Fibroblast of lung (primary cell): ENCODE results near the gene C3orf33. TPM values are rescaled to one million over a fixed set of nuclear protein-coding genes. Genes with fewer than 3 reads are reported as not detected.

Experiments used
- DNase-seq, 2 donors: peaks; one replicate each; pipeline versions ENCODE4 v3.0.0 to v3.0.0-alpha.2; 2010; ENCODE audit warnings: low read depth in 2 of 2
- H2AFZ ChIP-seq: 2 replicates; pipeline ENCODE4 v1.5.1; 2012; ENCODE audit warnings: low read length, control low read depth, inconsistent platforms
- H3K27ac ChIP-seq: 2 replicates; pipeline ENCODE4 v1.5.1; 2011; ENCODE audit warnings: low read length, control low read depth; ENCODE audit not compliant: insufficient read depth
- H3K27me3 ChIP-seq: 2 replicates; pipeline ENCODE4 v1.5.1; 2011; ENCODE audit warnings: mild to moderate bottlenecking, low read length; ENCODE audit not compliant: control insufficient read depth, insufficient read depth
- H3K36me3 ChIP-seq: 2 replicates; pipeline ENCODE4 v1.5.1; 2011; ENCODE audit warnings: low read length; ENCODE audit not compliant: control insufficient read depth, insufficient read depth
- H3K4me1 ChIP-seq: 2 replicates; pipeline ENCODE4 v1.5.1; 2011; ENCODE audit warnings: low read length; ENCODE audit not compliant: control insufficient read depth, insufficient read depth; ENCODE audit errors: extremely low read depth
- H3K4me2 ChIP-seq: 2 replicates; pipeline ENCODE4 v1.5.1; 2011; ENCODE audit warnings: low read length, control low read depth; ENCODE audit not compliant: insufficient read depth; ENCODE audit errors: extremely low read depth
- H3K4me3 ChIP-seq, 4 experiments: fragments of 200-600 bp in 1 of 4; sonication (generic) in 1 of 4; replicated peaks in 1 of 4; 2 replicates each; pipeline ENCODE4 v1.5.1; 2011 to 2016; ENCODE audit warnings: low read length in 4 of 4, low read depth in 3 of 4, mild to moderate bottlenecking in 3 of 4, control low read depth in 2 of 4, inconsistent platforms in 1 of 4, mixed read lengths in 1 of 4; ENCODE audit not compliant: insufficient read depth in 1 of 4; ENCODE audit errors: control extremely low read depth in 1 of 4
- H3K79me2 ChIP-seq: 2 replicates; pipeline ENCODE4 v1.5.1; 2012; ENCODE audit warnings: mild to moderate bottlenecking, low read length, inconsistent platforms; ENCODE audit not compliant: control insufficient read depth, insufficient read depth
- H3K9ac ChIP-seq: 2 replicates; pipeline ENCODE4 v1.5.1; 2011; ENCODE audit warnings: mild to moderate bottlenecking, low read length, control low read depth; ENCODE audit not compliant: insufficient read depth
- H3K9me3 ChIP-seq: 2 replicates; pipeline ENCODE4 v1.5.1; 2012; ENCODE audit warnings: low read depth, low read length; ENCODE audit not compliant: control insufficient read depth, insufficient read depth
- H4K20me1 ChIP-seq: 2 replicates; pipeline ENCODE4 v1.5.1; 2011; ENCODE audit warnings: low read length; ENCODE audit not compliant: control insufficient read depth, insufficient read depth; ENCODE audit errors: extremely low read depth
- EZH2 ChIP-seq: IDR thresholded peaks from 2 replicates; pipeline ENCODE4 v1.5.1; 2012; ENCODE audit warnings: low read length, control low read depth, mild to moderate bottlenecking; ENCODE audit errors: missing control alignments
- polyA plus RNA-seq, 2 donors: library from polyadenylated mRNA; depleted of rRNA in 1 of 2; stranded (reverse) in 1 of 2; unstranded in 1 of 2; fragments of >200 nt; gene quantifications; 2 replicates each; pipeline ENCODE4 v1.2.1, GENCODE V29; 2011 to 2012; ENCODE audit warnings: missing spikeins in 1 of 2
- total RNA-seq: library from RNA; depleted of rRNA; stranded (reverse); fragments of >200 nt; gene quantifications from 2 replicates; pipeline ENCODE4 v1.2.1, GENCODE V29; 2014
- TF ChIP-seq, protein P1 (sequence below), 2 donors: IDR thresholded peaks in 1 of 2; conservative IDR thresholded peaks in 1 of 2; 1 replicate in 1 of 2; 2 replicates in 1 of 2; pipeline ENCODE4 v1.5.1; 2011 to 2012; ENCODE audit warnings: low read length in 2 of 2, control low read depth in 1 of 2, inconsistent platforms in 1 of 2, low read depth in 1 of 2, mild to moderate bottlenecking in 1 of 2

The C3orf33 gene
- total and polyA plus RNA-seq, 2 donors (not counting 1 experiment from before 2014, with no cell fraction given) = 3.3 to 3.6 TPM

DNA sequence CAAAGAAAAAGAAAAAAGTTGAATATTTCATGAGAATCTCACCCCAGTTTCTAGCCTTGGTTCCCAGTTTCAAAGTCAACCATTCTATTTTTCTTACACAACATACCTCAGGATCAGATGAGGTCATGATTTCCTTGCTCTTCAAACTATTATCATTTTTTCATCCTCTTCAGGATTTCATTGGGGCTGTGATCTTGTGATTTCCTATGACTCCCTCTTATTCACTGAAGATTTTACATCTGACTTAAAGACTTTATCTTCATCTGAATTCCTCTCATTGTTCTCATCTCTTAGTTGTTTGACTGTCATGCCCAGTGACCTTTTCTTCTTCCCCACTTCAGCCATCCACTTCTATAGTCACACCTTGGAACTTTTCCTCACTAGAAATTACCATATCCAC is 3.1 kb upstream of the C3orf33 start:
- Histone ChIP-seq H3K4me1 (no peaks in the 10 kb centered on the region), H3K79me2 (no peaks in the 10 kb centered on the region), H3K27ac (no peak overlapping the region), H3K4me3 (no peak overlapping the region), H3K9me3 (no peaks in the 10 kb centered on the region), H3K27me3 (no peaks in the 10 kb centered on the region), H3K9ac (no peak overlapping the region), H3K4me2 (no peak overlapping the region), H4K20me1 (no peaks in the 10 kb centered on the region), H3K36me3 (no peaks in the 10 kb centered on the region), H2AFZ (no peak overlapping the region)
- TF ChIP-seq, protein P1, sequence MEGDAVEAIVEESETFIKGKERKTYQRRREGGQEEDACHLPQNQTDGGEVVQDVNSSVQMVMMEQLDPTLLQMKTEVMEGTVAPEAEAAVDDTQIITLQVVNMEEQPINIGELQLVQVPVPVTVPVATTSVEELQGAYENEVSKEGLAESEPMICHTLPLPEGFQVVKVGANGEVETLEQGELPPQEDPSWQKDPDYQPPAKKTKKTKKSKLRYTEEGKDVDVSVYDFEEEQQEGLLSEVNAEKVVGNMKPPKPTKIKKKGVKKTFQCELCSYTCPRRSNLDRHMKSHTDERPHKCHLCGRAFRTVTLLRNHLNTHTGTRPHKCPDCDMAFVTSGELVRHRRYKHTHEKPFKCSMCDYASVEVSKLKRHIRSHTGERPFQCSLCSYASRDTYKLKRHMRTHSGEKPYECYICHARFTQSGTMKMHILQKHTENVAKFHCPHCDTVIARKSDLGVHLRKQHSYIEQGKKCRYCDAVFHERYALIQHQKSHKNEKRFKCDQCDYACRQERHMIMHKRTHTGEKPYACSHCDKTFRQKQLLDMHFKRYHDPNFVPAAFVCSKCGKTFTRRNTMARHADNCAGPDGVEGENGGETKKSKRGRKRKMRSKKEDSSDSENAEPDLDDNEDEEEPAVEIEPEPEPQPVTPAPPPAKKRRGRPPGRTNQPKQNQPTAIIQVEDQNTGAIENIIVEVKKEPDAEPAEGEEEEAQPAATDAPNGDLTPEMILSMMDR (conservative IDR thresholded peaks at IDR 0.05 in 1 of 2, IDR thresholded peaks at IDR 0.05 in 1 of 2; ENCODE audit: low read depth in 1 of 2, low read length in 2 of 2) = no peak
- TF ChIP-seq EZH2 = no peak
- peak in 1 of 2 donors; percentile 13 for DNase-seq

DNA sequence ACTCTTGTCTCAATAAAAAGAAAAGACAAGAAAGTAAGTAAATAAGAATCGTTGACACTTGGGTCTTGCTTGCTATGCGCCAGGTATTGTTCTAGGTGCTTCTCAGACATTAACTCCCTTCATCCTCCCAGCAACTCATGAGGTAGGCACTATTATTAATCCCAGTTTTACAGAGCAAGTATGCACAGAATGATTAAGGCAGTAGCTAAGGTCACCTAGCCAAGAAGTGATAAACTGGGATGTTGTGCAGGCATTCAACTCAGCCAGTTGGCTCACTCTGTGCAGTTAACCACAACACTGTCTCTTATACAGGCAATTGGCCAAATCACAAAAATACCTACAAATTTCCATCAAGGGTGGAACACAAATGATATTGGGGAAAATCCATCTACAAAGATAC is 1.7 kb upstream of the C3orf33 start:
- Histone ChIP-seq H3K9me3 (no peaks in the 10 kb centered on the region), H3K27ac (no peak overlapping the region), H4K20me1 (no peaks in the 10 kb centered on the region), H3K36me3 (no peaks in the 10 kb centered on the region), H3K79me2 (no peaks in the 10 kb centered on the region), H3K4me2 (no peak overlapping the region), H3K27me3 (no peaks in the 10 kb centered on the region), H3K9ac (no peak overlapping the region), H3K4me1 (no peaks in the 10 kb centered on the region), H3K4me3 (no peak overlapping the region), H2AFZ (no peak overlapping the region)
- TF ChIP-seq, protein P1 (conservative IDR thresholded peaks at IDR 0.05 in 1 of 2, IDR thresholded peaks at IDR 0.05 in 1 of 2; ENCODE audit: low read depth in 1 of 2, low read length in 2 of 2) = no peak
- TF ChIP-seq EZH2 = no peak
- DNase-seq = peak in 1 of 2 donors; percentile 6

DNA sequence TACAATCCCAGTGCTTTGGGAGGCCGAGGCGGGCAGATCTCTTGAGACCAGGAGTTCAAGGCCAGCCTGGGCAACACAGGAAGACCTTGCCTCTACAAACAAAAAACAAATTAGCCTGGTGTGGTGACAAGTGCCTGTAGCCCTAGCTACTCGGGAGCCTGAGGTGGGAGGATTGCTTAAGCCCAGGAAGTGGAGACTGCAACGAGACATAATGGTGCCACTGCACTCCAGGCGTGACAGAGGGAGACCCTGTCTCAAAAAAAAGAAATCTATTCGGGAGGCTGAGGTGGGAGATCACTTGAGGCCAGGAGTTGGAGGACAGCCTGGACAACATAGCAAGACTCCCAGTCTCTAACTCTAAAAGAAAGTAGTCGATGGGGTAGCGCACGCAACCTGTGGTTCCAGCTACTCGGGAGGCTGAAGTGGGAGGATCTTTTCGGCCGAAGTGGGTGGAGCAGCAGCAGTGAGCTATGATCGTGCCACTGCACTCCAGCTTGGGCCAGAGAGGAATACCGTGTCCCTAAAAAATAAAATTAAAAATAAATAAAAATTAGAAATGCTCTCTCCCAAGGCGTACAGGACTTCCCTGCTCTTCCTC is 775 bp downstream of the C3orf33 start:
- no peaks in the 10 kb centered on the region for H3K9me3 ChIP-seq
- no peaks in the 10 kb centered on the region for H3K27me3 ChIP-seq
- H3K4me3 ChIP-seq = peak overlapping the region; percentile 54 to 78 (median 61)
- H4K20me1 ChIP-seq = no peaks in the 10 kb centered on the region
- TF ChIP-seq, protein P1 (conservative IDR thresholded peaks at IDR 0.05 in 1 of 2, IDR thresholded peaks at IDR 0.05 in 1 of 2; ENCODE audit: low read depth in 1 of 2, low read length in 2 of 2) = no peak
- TF ChIP-seq EZH2 = no peak
- peak overlapping the region; percentile 69 for H3K4me2 ChIP-seq
- H3K36me3 ChIP-seq = no peaks in the 10 kb centered on the region
- H3K9ac ChIP-seq = peak overlapping the region; percentile 77
- no peaks in the 10 kb centered on the region for H3K4me1 ChIP-seq
- H2AFZ ChIP-seq = peak overlapping the region; percentile 93
- no peaks in the 10 kb centered on the region for H3K79me2 ChIP-seq
- no peak overlapping the region for H3K27ac ChIP-seq
- no peak for DNase-seq
